Hepatocyte (in vitro differentiated cells): ENCODE results near the gene ZSCAN23. TPM values are rescaled to one million over a fixed set of nuclear protein-coding genes. Genes with fewer than 3 reads are reported as not detected.
A peak's percentile ranks its signal among the peaks of the same experiment; 100 is the strongest.

Experiments
- DNase-seq: peaks from one replicate; pipeline ENCODE4 v3.0.0-alpha.2; 2016; ENCODE audit warnings: low spot score
- H2AFZ ChIP-seq: fragments of 200-600 bp; sonication (generic); 2 replicates; pipeline ENCODE4 v1.6.0; 2016; ENCODE audit warnings: antibody characterized with exemption, mild to moderate bottlenecking
- H3K27ac ChIP-seq: fragments of 200-600 bp; sonication (generic); 2 replicates; pipeline ENCODE4 v1.5.1; 2016; ENCODE audit warnings: mild to moderate bottlenecking
- H3K27me3 ChIP-seq: fragments of 200-600 bp; sonication (generic); 2 replicates; pipeline ENCODE4 v1.6.1; 2016
- H3K36me3 ChIP-seq: fragments of 200-600 bp; sonication (generic); replicated peaks from 2 replicates; pipeline ENCODE4 v1.5.1; 2016; ENCODE audit warnings: low read depth; ENCODE audit not compliant: insufficient read depth
- H3K4me1 ChIP-seq: fragments of 200-600 bp; sonication (generic); 2 replicates; pipeline ENCODE4 v1.5.1; 2016; ENCODE audit warnings: mild to moderate bottlenecking, moderate library complexity; ENCODE audit not compliant: insufficient read depth
- H3K4me2 ChIP-seq: fragments of 200-600 bp; sonication (generic); 2 replicates; pipeline ENCODE4 v1.6.0; 2016
- H3K4me3 ChIP-seq: fragments of 200-600 bp; sonication (generic); 2 replicates; pipeline ENCODE4 v1.5.1; 2016; ENCODE audit warnings: mild to moderate bottlenecking
- H3K79me2 ChIP-seq: fragments of 200-600 bp; sonication (generic); 2 replicates; pipeline ENCODE4 v1.6.0; 2017; ENCODE audit warnings: mild to moderate bottlenecking
- H3K9me2 ChIP-seq: fragments of 200-600 bp; sonication (generic); replicated peaks from 2 replicates; pipeline ENCODE4 v1.6.0; 2017; ENCODE audit warnings: mild to moderate bottlenecking; ENCODE audit not compliant: insufficient read depth
- H3K9me3 ChIP-seq: fragments of 200-600 bp; sonication (generic); 2 replicates; pipeline ENCODE4 v1.5.1; 2016; ENCODE audit warnings: low read depth, mild to moderate bottlenecking
- H4K20me1 ChIP-seq: fragments of 200-600 bp; sonication (generic); 2 replicates; pipeline ENCODE4 v1.6.0; 2016; ENCODE audit warnings: mild to moderate bottlenecking; ENCODE audit not compliant: insufficient read depth, poor library complexity, severe bottlenecking
- CTCF ChIP-seq: fragments of 200-600 bp; sonication (generic); IDR thresholded peaks from 2 replicates; pipeline ENCODE4 v1.5.1; 2016; ENCODE audit warnings: antibody characterized with exemption, mild to moderate bottlenecking; ENCODE audit not compliant: poor library complexity
- EZH2 ChIP-seq: fragments of 200-600 bp; sonication (generic); IDR thresholded peaks from 2 replicates; pipeline ENCODE4 v1.6.1; 2016; ENCODE audit warnings: antibody characterized with exemption, mild to moderate bottlenecking, borderline replicate concordance
- EZH2phosphoT487 ChIP-seq: fragments of 200-600 bp; sonication (generic); IDR thresholded peaks from one replicate; pipeline ENCODE4 v1.6.1; 2018; ENCODE audit warnings: antibody characterized with exemption, mild to moderate bottlenecking, low read depth, moderate library complexity; ENCODE audit not compliant: unreplicated experiment, severe bottlenecking
- WGBS: methylation state at CpG from one replicate; pipeline ENCODE4 v1.1.6; 2016; ENCODE audit warnings: low lambda C conversion rate; ENCODE audit errors: missing lambda C conversion rate; 5-methylcytosine and 5-hydroxymethylcytosine counted together
- polyA plus RNA-seq: library from polyadenylated mRNA; unstranded; fragments of >200 nt; fragmentation: Nextera tagmentation; extraction: Ambion mirVana; gene quantifications from 2 replicates; pipeline ENCODE4 v1.2.1, GENCODE V29; 2016
- total RNA-seq: library from RNA; depleted of rRNA; stranded (reverse); fragments of >200 nt; gene quantifications from 2 replicates; pipeline ENCODE4 v1.2.3, GENCODE V29; 2014

The ZSCAN23 gene
- total RNA-seq (1.9 and 5.6 TPM in 2 replicates), polyA plus RNA-seq (0.48 and 1.4 TPM in 2 replicates)

- Histone ChIP-seq H2AFZ (peak within 1 kb of the TSS; percentile 100), H3K9me2 (no peaks in the 10 kb centered on the region), H3K9me3 (no peaks in the 10 kb centered on the region), H3K79me2 (peaks cover 12% of the 10 kb centered on the region), H3K27ac (peak within 1 kb of the TSS; percentile 82), H3K27me3 (no peaks in the 10 kb centered on the region), H3K4me2 (peak within 1 kb of the TSS; percentile 78), H3K36me3 (no peaks in the 10 kb centered on the region), H3K4me3 (peak within 1 kb of the TSS; percentile 82), H3K4me1 (no peaks in the 10 kb centered on the region), H4K20me1 (no peaks in the 10 kb centered on the region)
- TF ChIP-seq EZH2phosphoT487 (no peak), EZH2 (no peak), CTCF (no peak)
- whole genome bisulfite sequencing = 2% methylated on average over 32 of the region's 32 CpGs
- peak; percentile 88 for DNase-seq
These were observed at the start of gene ZSCAN23 for GRCh38 chr6:28443112-28443773. ZSCAN23 (minus strand) TSS chr6:28443491; CDS start chr6:28436266, 7,225 bp downstream.

- no peaks in the 10 kb centered on the region for H3K9me2 ChIP-seq
- no peak overlapping the region for H3K4me2 ChIP-seq
- no peaks in the 10 kb centered on the region for H4K20me1 ChIP-seq
- H3K79me2 ChIP-seq = no peaks in the 10 kb centered on the region
- no peak for DNase-seq
- H3K4me3 ChIP-seq = no peak overlapping the region
- WGBS = 78% methylated on average over 3 of the region's 3 CpGs
- H2AFZ ChIP-seq = no peak overlapping the region
- no peaks in the 10 kb centered on the region for H3K36me3 ChIP-seq
- no peak for TF ChIP-seq CTCF
- no peak for TF ChIP-seq EZH2
- no peak for TF ChIP-seq EZH2phosphoT487
- no peaks in the 10 kb centered on the region for H3K9me3 ChIP-seq
- no peak overlapping the region for H3K27ac ChIP-seq
- H3K4me1 ChIP-seq = no peaks in the 10 kb centered on the region
- no peaks in the 10 kb centered on the region for H3K27me3 ChIP-seq
These were observed 48.7 kb upstream of the ZSCAN23 start for GRCh38 chr6:28491984-28492317.

GRCh38 chr6:28490205-28490890, 47.1 kb upstream of the ZSCAN23 start:
- peak; percentile 56 for DNase-seq
- WGBS = 14% methylated on average over 23 of the region's 23 CpGs
- peak overlapping the region; percentile 23 for H3K4me3 ChIP-seq

More at GRCh38 chr6:28490205-28490890, 47.1 kb upstream of the ZSCAN23 start:
- H3K4me1 ChIP-seq = no peaks in the 10 kb centered on the region
- no peaks in the 10 kb centered on the region for H3K36me3 ChIP-seq
- peak overlapping the region; percentile 74 for H3K4me2 ChIP-seq
- TF ChIP-seq CTCF (no peak), EZH2phosphoT487 (no peak), EZH2 (no peak)
- H4K20me1 ChIP-seq = no peaks in the 10 kb centered on the region
- H3K9me2 ChIP-seq = no peaks in the 10 kb centered on the region
- no peaks in the 10 kb centered on the region for H3K27me3 ChIP-seq
- H3K79me2 ChIP-seq = no peaks in the 10 kb centered on the region
- no peaks in the 10 kb centered on the region for H3K9me3 ChIP-seq
- peak overlapping the region; percentile 96 for H3K27ac ChIP-seq
- H2AFZ ChIP-seq = peak overlapping the region; percentile 67
